ENCODE data around the gene NPRL2. TPM values are rescaled to one million over a fixed set of nuclear protein-coding genes. Genes with fewer than 3 reads are reported as not detected.
A peak's percentile ranks its signal among the peaks of the same experiment; 100 is the strongest.

Gene NPRL2
- 10.6 TPM for polyA plus RNA-seq (2013, experiment 1 of 2)
- polyA plus RNA-seq (2013, experiment 2 of 2): 9.1 TPM

DNA sequence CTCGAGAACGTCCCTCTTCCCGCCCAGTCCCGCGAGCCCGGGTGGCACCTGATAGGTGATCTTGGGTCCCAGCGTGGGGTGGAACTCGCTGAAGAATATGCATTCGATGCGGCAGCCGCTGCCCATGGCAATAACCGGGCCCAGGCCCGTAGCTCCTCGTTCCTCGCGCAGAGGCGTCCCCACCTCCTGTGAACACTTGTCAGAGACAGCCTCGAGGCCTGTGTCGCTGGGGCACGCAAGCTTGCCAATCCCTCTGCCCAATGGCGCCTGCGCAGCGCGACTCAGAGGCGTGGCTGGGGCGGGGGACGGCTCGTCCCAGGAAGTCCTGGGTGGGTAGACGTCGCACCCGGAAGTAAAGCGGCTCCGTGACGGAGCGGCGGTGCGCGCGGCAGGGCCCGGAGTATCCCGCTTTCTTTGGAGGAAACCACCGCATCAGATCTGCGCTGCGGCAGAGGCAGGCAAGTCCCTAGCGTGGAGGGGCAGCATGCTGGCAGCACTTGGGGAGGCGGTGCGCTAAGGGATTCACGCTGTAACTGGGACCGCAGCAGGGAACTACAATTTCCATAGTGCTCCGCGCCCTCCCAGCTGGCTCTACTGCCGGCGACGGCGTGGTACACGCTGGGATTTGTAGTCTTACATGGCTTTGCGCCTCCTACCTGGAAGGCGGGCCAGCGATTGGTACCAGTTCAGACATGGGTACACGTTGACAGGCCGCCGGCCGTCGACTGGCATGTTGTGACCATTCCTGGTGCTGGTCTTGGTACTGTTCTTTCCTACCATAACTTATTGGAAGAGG lies at the start of gene NPRL2, which contains the start of gene CYB561D2:
NPRL2 (minus strand) TSS at position 249 of the 796 bp plus-strand sequence; CDS start at position 126, 123 bp downstream.
CYB561D2 (plus strand) TSS at position 336 of the 796 bp plus-strand sequence. CDS start 572 bp downstream, outside the sequence.
- Histone ChIP-seq H3K27me3 (ENCODE audit: control insufficient read depth in 1 of 2, insufficient read depth in 1 of 2, low read length in 2 of 2) (no peaks in the 10 kb centered on the region), H4K8ac (ENCODE audit: low read length) (peak within 1 kb of the TSS; percentile 93), H3K4me2 (ENCODE audit: low read length, poor library complexity, severe bottlenecking) (peak within 1 kb of the TSS; percentile 72), H2BK12ac (ENCODE audit: low read length in 2 of 2) (peak within 1 kb of the TSS in 1 of 2 experiments; percentile 91), H3K4ac (ENCODE audit: low read depth in 1 of 2, low read length in 2 of 2) (peak within 1 kb of the TSS; percentile 69 to 90), H3K9ac (ENCODE audit: low read length) (peak within 1 kb of the TSS; percentile 90), H3K36me3 (ENCODE audit: control insufficient read depth in 1 of 2, insufficient read depth in 2 of 2, low read depth in 1 of 2, low read length in 2 of 2) (peaks cover 50 to 51% of the 10 kb centered on the region in 2 experiments), H3K14ac (ENCODE audit: low read length in 2 of 2) (peak within 1 kb of the TSS in 1 of 2 experiments; percentile 98), H3K4me1 (ENCODE audit: control insufficient read depth, insufficient read depth, low read depth, low read length) (peaks cover 38% of the 10 kb centered on the region), H2AK5ac (ENCODE audit: low read length, severe bottlenecking) (peak within 1 kb of the TSS; percentile 27), H3K23ac (ENCODE audit: low read length in 2 of 2) (no peak within 1 kb of the TSS), H2BK15ac (ENCODE audit: low read depth, poor library complexity, severe bottlenecking) (no peak within 1 kb of the TSS), H3K9me3 (ENCODE audit: control insufficient read depth, low read length) (no peaks in the 10 kb centered on the region), H3K18ac (ENCODE audit: low read depth in 1 of 2, low read length in 2 of 2) (peak within 1 kb of the TSS; percentile 90 to 99), H2BK5ac (ENCODE audit: low read depth, low read length, poor library complexity, severe bottlenecking) (peak within 1 kb of the TSS; percentile 84), H3K4me3 (ENCODE audit: insufficient read depth in 1 of 2, low read depth in 1 of 2, low read length in 2 of 2) (peak within 1 kb of the TSS; percentile 87 to 96), H4K91ac (ENCODE audit: low read length) (peak within 1 kb of the TSS; percentile 85), H3K79me1 (replicated peaks; ENCODE audit: low read length, poor library complexity, severe bottlenecking) (peaks cover 43% of the 10 kb centered on the region), H3K27ac (ENCODE audit: low read length, poor library complexity, severe bottlenecking) (peak within 1 kb of the TSS; percentile 91), H2BK120ac (ENCODE audit: low read depth, low read length) (no peak within 1 kb of the TSS), H2AFZ (ENCODE audit: low read depth, low read length) (peak within 1 kb of the TSS; percentile 95)
- peak; percentile 96 for DNase-seq
- WGBS: 1% methylated on average over 64 of the region's 64 CpGs

- Histone ChIP-seq H3K79me1 (replicated peaks; ENCODE audit: low read length, poor library complexity, severe bottlenecking) (no peaks in the 10 kb centered on the region), H2BK15ac (ENCODE audit: low read depth, poor library complexity, severe bottlenecking) (no peak overlapping the region), H2AK5ac (ENCODE audit: low read length, severe bottlenecking) (no peak overlapping the region), H4K8ac (ENCODE audit: low read length) (no peak overlapping the region), H3K9me3 (ENCODE audit: control insufficient read depth, low read length) (no peaks in the 10 kb centered on the region), H3K9ac (ENCODE audit: low read length) (no peak overlapping the region), H3K4me2 (ENCODE audit: low read length, poor library complexity, severe bottlenecking) (no peak overlapping the region), H3K27me3 (ENCODE audit: control insufficient read depth in 1 of 2, insufficient read depth in 1 of 2, low read length in 2 of 2) (peaks cover 55 to 64% of the 10 kb centered on the region in 2 experiments), H3K27ac (ENCODE audit: low read length, poor library complexity, severe bottlenecking) (no peak overlapping the region), H2BK5ac (ENCODE audit: low read depth, low read length, poor library complexity, severe bottlenecking) (no peak overlapping the region), H3K14ac (ENCODE audit: low read length in 2 of 2) (no peak overlapping the region), H4K91ac (ENCODE audit: low read length) (no peak overlapping the region), H3K4me1 (ENCODE audit: control insufficient read depth, insufficient read depth, low read depth, low read length) (peaks cover 3% of the 10 kb centered on the region), H2BK120ac (ENCODE audit: low read depth, low read length) (no peak overlapping the region), H3K4ac (ENCODE audit: low read depth in 1 of 2, low read length in 2 of 2) (no peak overlapping the region), H2BK12ac (ENCODE audit: low read length in 2 of 2) (no peak overlapping the region), H3K36me3 (ENCODE audit: control insufficient read depth in 1 of 2, insufficient read depth in 2 of 2, low read depth in 1 of 2, low read length in 2 of 2) (no peaks in the 10 kb centered on the region), H3K23ac (ENCODE audit: low read length in 2 of 2) (no peak overlapping the region), H3K18ac (ENCODE audit: low read depth in 1 of 2, low read length in 2 of 2) (no peak overlapping the region), H2AFZ (ENCODE audit: low read depth, low read length) (no peak overlapping the region), H3K4me3 (ENCODE audit: insufficient read depth in 1 of 2, low read depth in 1 of 2, low read length in 2 of 2) (no peak overlapping the region)
- WGBS: 85% methylated on average over 10 of the region's 10 CpGs
- DNase-seq: no peak
Measured at GRCh38 chr3:50396502-50396901, 45.9 kb upstream of the NPRL2 start.

GRCh38 chr3:50395070-50395860 lies 44.7 kb upstream of the NPRL2 start:
- Histone ChIP-seq H3K9ac (ENCODE audit: low read length) (no peak overlapping the region), H2AK5ac (ENCODE audit: low read length, severe bottlenecking) (no peak overlapping the region), H3K4ac (ENCODE audit: low read depth in 1 of 2, low read length in 2 of 2) (no peak overlapping the region), H3K18ac (ENCODE audit: low read depth in 1 of 2, low read length in 2 of 2) (no peak overlapping the region), H3K14ac (ENCODE audit: low read length in 2 of 2) (no peak overlapping the region), H3K27ac (ENCODE audit: low read length, poor library complexity, severe bottlenecking) (no peak overlapping the region), H3K27me3 (ENCODE audit: control insufficient read depth in 1 of 2, insufficient read depth in 1 of 2, low read length in 2 of 2) (peaks cover 44 to 60% of the 10 kb centered on the region in 2 experiments), H3K79me1 (replicated peaks; ENCODE audit: low read length, poor library complexity, severe bottlenecking) (no peaks in the 10 kb centered on the region), H3K36me3 (ENCODE audit: control insufficient read depth in 1 of 2, insufficient read depth in 2 of 2, low read depth in 1 of 2, low read length in 2 of 2) (no peaks in the 10 kb centered on the region), H4K8ac (ENCODE audit: low read length) (no peak overlapping the region), H3K4me2 (ENCODE audit: low read length, poor library complexity, severe bottlenecking) (no peak overlapping the region), H3K4me1 (ENCODE audit: control insufficient read depth, insufficient read depth, low read depth, low read length) (peaks cover 7% of the 10 kb centered on the region), H2BK12ac (ENCODE audit: low read length in 2 of 2) (no peak overlapping the region), H3K4me3 (ENCODE audit: insufficient read depth in 1 of 2, low read depth in 1 of 2, low read length in 2 of 2) (no peak overlapping the region), H2BK5ac (ENCODE audit: low read depth, low read length, poor library complexity, severe bottlenecking) (no peak overlapping the region), H3K23ac (ENCODE audit: low read length in 2 of 2) (no peak overlapping the region), H4K91ac (ENCODE audit: low read length) (no peak overlapping the region), H3K9me3 (ENCODE audit: control insufficient read depth, low read length) (no peaks in the 10 kb centered on the region), H2BK15ac (ENCODE audit: low read depth, poor library complexity, severe bottlenecking) (no peak overlapping the region), H2AFZ (ENCODE audit: low read depth, low read length) (no peak overlapping the region), H2BK120ac (ENCODE audit: low read depth, low read length) (no peak overlapping the region)
- DNase-seq: no peak
- 77% methylated on average over 9 of the region's 10 CpGs for WGBS

DNA sequence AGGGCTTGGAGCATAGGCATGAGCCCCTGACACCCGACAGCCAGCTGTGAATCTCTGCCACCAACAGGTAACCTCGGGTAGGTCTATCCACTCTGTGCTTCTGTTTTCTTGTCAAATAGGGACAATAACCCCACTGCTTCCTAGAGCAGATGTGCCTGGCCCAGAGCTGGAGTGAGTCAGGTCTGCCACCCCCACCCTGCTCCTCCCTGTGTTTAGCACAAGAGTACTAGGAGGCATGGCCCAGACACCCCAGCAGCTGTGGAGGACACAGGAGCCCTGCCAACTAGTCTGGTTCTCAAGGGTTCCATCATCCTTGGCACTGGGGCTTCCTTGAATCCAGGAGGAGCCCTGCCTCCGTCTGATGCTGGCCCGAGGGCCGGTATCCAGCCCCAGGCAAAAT lies 42.5 kb upstream of the NPRL2 start:
- peaks cover 40 to 41% of the 10 kb centered on the region in 2 experiments for H3K27me3 ChIP-seq (ENCODE audit: control insufficient read depth in 1 of 2, insufficient read depth in 1 of 2, low read length in 2 of 2)
- H3K36me3 ChIP-seq (ENCODE audit: control insufficient read depth in 1 of 2, insufficient read depth in 2 of 2, low read depth in 1 of 2, low read length in 2 of 2): no peaks in the 10 kb centered on the region
- no peaks in the 10 kb centered on the region for H3K9me3 ChIP-seq (ENCODE audit: control insufficient read depth, low read length)
- H4K8ac ChIP-seq (ENCODE audit: low read length): no peak overlapping the region
- H4K91ac ChIP-seq (ENCODE audit: low read length): no peak overlapping the region
- H2AK5ac ChIP-seq (ENCODE audit: low read length, severe bottlenecking): no peak overlapping the region
- H3K14ac ChIP-seq (ENCODE audit: low read length in 2 of 2): no peak overlapping the region
- H3K4ac ChIP-seq (ENCODE audit: low read depth in 1 of 2, low read length in 2 of 2): no peak overlapping the region
- H3K4me3 ChIP-seq (ENCODE audit: insufficient read depth in 1 of 2, low read depth in 1 of 2, low read length in 2 of 2): no peak overlapping the region
- no peak overlapping the region for H2BK12ac ChIP-seq (ENCODE audit: low read length in 2 of 2)
- no peak overlapping the region for H2BK15ac ChIP-seq (ENCODE audit: low read depth, poor library complexity, severe bottlenecking)
- H3K79me1 ChIP-seq (replicated peaks; ENCODE audit: low read length, poor library complexity, severe bottlenecking): no peaks in the 10 kb centered on the region
- WGBS: 65% methylated on average over 5 of the region's 5 CpGs
- no peak overlapping the region for H3K27ac ChIP-seq (ENCODE audit: low read length, poor library complexity, severe bottlenecking)
- H3K4me1 ChIP-seq (ENCODE audit: control insufficient read depth, insufficient read depth, low read depth, low read length): peaks cover 23% of the 10 kb centered on the region
- H2BK120ac ChIP-seq (ENCODE audit: low read depth, low read length): no peak overlapping the region
- no peak overlapping the region for H2BK5ac ChIP-seq (ENCODE audit: low read depth, low read length, poor library complexity, severe bottlenecking)
- no peak for DNase-seq
- H3K4me2 ChIP-seq (ENCODE audit: low read length, poor library complexity, severe bottlenecking): no peak overlapping the region
- no peak overlapping the region for H3K9ac ChIP-seq (ENCODE audit: low read length)
- no peak overlapping the region for H2AFZ ChIP-seq (ENCODE audit: low read depth, low read length)
- H3K23ac ChIP-seq (ENCODE audit: low read length in 2 of 2): no peak overlapping the region
- no peak overlapping the region for H3K18ac ChIP-seq (ENCODE audit: low read depth in 1 of 2, low read length in 2 of 2)
